HuH-7 (cell line): ENCODE measurements around the gene KCNMA1.

Source experiments
- DNase-seq: peaks from one replicate; pipeline ENCODE4 v3.0.0; 2011; ENCODE audit warnings: low spot score

Gene KCNMA1

DNA sequence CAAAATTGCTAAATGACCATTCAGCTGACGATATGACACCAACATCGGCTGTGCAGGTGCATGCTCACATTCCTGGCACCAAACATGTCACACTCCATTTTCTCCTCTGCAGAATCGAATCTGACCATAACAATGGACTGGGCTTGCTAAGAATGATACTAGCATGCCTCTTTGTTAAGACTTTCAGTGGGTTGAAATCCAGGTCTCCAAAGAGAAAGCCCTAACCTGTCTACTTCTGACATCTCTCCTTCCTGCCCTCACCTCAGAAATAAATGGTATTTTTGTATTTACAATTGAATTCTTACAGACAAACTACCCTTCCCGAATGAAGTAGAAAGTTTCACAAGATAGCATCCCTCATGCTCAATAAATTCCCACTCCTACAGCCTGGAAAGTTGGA is 373.9 kb downstream of the KCNMA1 start:
- no peak for DNase-seq

DNA sequence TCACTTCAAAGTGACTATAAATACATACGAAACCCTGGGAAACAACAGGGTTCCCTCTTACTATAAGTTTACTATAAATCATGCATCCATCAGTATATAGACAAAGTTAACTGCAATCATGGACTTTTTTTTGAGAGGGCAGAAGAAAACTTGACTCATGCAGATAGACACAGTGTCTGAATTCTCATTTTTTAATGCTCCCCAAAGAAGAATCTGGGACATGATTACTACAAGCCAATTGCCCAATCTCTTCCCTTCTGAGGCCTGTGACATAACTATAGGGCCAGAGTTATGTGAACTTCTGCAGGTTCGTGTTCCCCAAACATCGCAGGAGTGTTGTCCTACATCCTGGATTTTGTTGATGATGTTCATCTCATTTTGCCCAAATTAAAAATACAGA is 376.5 kb downstream of the KCNMA1 start:
- DNase-seq, result no peak

DNA sequence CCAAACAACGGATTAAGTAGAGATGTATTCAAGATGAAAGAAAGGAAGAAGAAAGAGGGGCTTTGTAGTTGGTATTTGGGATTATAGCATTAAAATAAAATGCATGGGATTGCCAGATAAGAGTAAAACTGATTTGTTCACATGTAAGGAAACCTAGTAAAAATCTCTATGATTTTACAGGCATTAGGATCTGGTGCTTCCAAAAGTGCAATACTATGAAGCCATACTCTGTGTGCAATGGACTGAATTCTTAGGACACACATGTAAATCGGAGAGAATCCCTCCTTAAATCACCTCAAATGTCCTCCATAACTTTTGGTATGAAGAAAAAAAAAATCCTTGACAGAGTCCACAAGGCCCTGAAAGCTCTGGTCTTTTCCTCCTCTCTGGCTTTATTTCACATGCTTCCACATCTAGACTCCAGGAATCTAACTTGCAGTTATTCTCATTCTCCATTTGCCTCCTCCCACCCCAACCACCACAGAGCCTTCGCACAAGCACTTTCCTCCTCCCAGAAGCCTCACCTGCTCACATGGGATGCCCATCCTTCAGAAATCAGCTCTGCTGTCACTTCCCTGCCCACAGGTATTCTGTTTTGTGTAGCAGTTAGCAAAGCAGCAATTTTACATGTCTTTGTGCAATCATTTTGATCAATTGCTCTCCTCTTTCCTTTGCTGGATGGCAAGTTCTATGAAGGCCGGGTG is 378.3 kb downstream of the KCNMA1 start:
- no peak for DNase-seq

DNA sequence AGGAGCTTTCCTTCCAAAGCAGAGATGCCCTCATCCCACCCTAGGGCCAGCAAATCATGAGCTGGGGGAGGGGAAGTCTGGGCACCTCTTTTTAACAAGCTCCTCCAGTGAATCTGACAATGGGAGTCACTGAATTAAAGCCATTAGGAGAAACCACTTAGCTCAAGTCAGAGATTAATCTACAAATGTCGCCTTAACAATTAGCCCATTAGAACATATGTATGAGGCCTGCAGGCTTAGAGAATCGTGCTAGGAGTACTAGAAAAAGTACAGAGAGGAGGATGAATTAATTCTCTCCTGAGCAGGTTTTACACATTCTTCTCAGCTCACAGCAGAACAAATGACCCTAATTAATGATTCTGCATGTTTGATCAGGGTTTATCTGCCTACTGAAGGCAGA is 381.3 kb downstream of the KCNMA1 start:
- no peak for DNase-seq

DNA sequence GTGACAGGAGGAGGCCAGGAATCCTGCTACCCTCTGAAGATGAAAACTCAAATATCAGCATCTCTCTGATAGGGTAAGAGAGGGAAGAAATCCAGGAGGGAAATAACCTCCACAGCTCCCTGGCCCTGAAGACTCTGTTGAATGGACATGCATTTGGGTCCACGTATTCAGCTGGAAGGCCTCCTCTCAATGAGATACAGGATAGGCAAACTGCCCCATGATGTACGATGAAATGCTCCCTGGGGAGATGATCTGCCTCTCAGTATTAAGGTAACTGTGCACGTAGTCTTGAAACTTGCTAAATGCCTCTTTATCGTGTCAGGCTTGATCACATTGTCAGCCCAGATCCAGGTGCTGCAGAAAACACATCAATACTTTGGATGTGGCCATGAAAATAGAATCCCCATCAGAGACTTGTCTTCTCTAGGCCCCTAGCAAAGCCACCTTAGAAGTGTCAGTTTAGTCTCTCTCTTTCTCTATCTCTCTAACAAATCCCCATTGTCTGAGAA is 384.0 kb downstream of the KCNMA1 start:
- DNase-seq, result no peak

DNA sequence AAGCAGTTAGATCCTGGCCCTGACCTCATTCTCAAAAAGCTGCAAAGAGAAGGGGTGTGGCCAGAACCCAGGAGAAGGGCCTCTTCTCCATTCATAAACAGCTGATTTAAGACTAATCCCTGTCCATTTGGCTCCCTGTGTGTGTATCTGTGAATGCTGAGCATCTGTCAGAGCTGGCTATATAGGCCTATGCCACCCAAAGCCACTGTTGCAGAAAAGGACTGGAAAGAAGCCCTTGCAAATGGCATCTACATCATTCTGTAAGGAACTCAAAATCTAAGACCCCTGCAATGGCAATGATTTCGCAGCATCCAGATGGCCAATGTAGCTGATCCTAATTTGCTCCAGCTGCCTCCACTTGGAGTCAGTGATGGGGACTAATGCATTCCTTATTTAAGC is 384.5 kb downstream of the KCNMA1 start:
- DNase-seq, result no peak

DNA sequence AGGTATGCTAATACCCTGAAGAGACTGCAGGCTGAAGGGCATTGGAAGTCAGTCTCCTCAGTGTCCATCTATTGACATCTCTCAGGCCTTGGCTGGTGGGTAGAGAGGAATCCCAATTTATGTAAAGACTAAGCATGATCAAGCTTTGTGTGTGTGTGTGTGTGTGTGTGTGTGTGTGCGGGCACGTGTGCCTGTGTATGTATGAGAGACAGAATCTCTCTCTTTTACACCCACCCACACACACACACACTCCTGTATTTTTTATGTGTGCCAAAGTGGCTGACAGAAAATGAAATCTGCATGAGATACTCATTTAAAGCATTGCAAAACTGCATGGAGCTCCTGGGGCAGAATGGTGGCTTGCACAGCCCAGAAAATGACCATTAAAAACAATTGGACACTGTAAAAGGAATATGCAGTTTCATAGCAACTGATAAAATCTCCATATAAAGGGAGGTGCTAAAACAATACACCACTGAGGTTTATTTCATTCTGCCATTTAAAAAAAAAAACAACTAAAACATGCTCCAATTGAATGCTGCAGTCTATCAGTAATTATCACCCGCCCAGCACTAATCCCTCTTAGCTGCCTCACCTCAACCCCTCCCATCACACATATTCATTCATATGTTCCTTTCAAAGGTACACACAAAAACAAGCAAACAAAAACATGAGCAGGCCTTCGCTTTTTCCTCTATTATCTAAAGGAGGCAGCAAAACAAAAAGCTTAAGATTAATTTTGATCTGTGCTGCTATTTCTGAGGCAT is 385.0 kb downstream of the KCNMA1 start:
- no peak for DNase-seq

DNA sequence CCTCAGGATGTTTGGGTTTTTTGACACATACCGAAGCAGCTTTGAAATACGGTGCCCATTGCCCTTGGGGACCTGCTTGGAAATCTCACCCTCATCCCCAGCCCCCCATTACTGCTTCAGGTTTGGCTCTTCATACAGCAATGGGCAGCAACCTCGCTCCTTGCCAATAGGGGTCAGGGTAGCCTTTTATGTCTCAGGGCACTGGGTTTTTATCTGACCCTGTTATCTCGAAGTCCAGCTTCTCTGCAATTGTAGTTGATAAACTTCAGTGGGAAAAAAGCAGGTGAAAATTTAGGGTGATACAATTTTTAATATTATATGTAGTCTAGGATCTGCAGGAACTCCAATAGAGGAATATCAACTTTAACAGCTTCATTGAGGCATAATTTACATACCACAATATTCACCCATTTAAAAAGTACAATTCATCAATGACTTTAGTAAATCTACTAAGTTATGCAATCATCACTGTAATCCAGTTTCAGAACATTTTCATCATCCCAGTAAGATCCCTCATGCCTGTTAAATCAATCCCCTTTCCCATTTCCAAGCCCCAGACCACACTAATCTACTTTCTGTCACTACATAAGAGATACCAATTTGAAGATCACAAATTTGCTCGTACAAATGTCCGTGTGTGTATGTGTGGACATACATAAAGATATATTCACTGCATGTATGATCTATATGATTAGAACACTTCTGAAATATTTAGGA is 386.2 kb downstream of the KCNMA1 start:
- DNase-seq, result peak; percentile 10

DNA sequence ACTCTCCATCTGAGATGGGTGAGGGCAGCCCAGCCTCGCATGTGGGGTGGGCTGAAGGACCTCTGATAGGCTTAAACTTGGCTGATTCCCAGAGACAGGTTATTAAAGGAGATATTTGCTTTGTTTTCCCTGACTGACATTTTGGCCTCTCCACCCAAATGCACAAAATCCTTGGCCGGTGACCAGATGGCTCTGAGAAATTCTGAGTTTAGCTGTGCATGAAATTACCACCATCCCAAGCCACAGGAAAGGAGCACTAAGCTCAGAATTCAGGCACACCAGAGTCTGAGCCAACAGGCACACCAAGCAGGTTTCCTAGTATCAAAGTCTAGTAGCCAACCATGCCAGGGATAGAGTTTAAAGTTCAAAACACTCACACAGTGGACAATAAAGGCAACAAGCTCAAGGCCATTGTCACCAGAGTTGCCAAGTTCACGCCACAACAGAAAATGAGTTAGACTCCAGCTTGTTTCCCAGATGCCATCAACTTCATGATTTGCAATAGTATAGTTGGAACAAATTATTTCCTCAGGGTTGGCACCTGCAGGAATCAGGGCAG is 387.6 kb downstream of the KCNMA1 start:
- DNase-seq, result no peak

DNA sequence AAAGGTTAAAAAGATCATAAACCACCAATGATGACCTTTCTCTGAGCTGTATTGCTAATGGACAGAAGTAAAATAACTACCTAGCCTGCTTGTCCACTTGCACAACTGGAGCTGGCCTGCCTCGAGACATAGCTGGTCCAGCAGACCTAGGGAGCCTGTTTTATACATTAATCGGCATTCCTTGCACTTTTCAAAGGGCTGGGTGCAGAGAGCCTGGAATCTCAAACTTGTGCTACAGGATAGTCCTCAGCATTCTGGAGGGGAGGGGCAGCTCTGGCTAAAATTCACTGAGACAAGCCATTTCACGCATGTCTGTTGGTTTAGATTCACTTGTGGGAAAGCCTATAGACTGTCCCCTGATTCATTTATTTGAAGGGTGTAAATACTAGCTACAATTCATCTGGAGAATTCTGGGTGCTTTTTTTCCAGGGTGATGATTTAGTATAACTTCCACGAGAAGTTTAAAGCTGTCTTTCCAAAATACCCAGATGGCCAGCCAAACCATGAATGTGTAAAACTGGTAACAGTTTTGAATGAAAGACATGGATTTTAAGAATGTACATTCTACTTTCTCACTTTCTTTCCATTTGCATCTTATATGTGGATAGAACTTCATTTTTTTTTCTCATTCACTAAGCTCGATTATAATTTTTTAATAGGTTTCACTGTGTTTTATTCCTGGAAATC is 389.4 kb downstream of the KCNMA1 start:
- DNase-seq, result no peak

DNA sequence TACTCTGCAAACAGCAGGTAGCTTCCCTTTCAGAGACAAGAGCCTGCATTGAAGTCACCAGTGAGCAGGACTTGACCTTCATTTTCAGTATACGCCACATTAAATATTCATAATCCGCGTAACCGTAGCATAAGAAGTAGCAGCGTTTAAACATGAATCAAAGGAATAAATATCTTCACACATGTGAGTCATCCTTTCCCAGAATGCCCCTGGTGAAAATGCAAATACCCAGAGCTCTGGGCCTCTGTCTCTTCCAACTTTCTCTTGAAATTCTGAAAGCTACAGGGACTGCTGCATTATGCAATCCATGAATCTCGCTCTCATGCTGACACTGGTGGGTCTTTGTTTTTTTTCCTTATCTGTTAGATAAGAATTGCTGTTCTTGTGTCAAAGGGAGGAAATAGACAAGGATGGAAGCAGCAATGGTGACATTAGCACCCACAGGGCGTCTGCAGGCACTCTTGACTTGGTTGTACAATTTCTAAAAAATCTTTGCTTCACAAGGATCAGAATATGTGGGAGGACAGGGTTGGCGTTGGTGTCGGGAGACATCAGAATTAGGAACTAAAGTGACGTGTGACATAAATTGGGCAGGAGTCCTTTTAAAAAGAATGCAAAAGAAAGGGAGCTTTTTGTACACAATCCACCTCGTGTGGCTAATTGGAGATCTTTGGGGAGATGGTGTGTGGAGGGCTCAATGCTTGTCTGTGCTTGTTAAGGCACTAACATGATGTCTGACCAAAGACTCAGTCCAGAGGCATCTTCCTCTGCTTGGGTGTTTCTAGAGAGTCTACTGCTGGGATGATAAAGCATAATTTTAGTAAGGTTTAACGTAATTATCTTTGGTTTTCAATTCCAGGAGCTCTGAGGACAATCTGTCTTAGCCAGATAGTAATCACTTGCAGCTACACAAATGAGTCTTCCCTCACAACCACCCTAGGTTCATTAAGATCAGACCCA is 390.3 kb downstream of the KCNMA1 start:
- peak; percentile 31 for DNase-seq

DNA sequence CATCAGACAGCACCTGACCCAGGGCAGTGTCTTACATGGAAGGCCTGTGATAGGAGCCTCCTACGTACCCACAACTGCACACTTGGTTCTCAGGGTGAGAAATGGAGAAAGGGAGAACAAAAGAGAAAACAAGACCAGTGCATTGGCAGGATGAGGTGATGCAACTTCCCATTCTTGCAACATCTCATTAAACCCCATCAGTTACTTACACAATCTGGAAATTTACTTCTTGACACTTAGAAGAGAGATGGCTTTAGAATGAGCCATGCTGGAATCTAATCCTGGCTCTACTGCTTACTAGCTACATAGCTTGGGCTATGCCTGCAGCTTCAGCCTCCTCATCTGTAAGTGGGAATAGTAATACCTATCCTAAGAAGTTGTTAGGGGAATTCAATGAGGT is 391.7 kb downstream of the KCNMA1 start:
- no peak for DNase-seq

DNA sequence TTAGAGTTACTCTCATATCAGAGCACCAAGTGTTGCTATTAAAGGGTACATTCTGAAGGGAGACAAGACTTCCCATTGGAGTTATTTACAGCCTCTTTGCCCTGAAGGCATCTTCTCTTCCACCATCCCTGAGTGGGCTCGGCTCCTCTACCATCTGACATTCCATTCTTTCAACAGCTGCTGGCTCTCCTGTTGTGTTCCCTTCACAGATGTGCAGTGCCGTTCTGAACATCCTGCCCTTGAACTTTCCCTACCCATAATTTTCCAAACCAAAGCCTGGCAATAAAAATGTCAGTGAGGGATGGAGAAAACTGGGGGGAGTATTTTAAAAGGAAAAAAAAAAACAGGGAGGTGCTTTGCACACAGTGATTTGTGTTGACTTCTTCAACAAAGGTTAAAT is 392.9 kb downstream of the KCNMA1 start:
- DNase-seq, result no peak

DNA sequence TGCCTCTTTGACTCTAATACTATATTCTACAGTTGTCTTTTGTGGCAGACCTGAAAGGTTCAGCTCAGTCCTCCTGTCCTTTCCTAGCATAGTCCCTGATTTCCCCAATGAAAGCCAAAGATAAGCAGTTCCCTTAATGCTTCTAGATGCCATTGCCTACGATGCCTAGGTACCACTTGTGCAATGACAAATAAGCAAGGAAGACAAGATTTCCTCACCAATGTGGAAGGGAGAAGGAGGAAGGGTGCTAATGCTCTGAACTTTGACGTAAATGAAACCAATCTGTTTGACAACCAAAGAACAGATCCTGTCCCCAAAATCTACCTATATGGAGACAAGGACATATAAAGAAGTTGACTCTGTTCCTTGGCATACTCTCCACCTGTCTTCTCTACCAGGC is 393.3 kb downstream of the KCNMA1 start:
- no peak for DNase-seq

DNA sequence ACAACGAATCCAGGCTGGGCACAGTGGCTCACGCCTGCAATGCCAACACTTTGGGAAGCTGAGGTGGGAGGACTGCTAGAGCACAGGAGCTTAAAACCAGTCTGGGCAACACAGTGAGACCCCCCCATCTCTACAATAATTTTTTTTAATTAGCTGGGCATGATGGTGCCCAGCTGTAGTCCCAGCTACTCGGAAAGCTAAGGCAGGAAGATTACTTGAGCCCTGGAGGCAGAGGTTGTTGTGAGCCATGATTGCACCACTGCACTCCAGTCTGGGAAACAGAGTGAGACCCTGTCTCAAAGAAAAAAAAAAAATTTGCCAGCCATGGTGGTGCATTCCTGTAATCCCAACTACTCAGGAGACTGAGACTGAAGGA is 396.3 kb downstream of the KCNMA1 start:
- no peak for DNase-seq

DNA sequence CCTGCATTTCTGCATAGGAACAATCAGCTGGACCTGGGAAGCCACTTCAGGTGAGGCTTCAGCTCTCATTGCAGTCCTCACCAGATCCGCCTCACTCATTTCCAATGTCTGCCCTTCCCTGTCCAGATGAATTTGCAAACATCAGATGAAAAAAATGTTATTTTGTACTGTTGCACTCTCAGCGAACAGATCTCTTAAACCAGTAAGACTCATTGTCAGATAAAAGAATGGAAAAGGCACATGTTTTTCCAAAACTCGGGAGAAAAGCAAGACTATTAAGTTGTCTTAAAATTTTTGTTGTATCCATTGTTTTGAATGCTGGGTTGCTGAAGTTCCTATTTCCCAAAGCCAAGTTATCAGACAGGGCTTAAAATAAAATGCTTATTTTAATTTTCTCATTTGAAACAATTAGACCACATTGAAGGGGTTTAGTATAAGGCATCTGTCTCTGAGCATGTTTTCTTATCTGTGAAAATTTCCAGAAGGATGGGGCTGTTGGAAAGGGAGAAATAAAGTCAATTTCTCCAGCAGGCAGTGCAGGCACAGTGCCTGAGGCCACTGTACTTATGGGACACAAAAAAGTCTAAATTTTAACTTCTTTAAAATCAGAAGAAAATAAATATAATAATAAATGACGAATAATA is 396.8 kb downstream of the KCNMA1 start:
- no peak for DNase-seq

DNA sequence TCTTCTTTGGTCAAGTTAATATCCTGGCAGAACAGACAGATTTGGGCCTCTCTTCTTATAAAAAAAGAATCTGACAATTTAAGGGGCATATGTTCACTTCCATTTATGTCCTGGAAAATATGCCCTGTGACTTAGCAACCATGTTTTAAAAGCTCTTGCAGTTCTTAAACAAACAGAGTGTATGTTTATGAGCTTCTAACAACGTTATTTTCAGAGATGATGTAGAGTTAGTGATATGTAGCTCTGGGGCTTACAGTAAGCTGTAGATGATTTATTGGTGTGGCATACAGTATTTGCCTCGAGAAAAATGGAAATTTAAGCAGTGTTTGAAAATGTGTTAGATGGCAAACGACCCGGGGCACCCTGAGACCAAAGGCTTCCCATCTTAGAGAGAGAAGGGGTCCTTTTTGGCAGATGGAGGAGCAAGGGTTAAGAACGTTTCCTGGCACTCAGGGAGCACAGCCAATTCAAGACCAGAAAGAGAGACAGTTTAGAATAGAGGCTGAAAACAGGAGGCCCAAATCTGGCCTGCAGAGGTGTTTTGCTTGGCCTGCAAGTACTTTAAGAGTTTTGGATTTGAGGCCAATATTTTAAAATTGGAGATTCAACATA is 397.5 kb downstream of the KCNMA1 start:
- DNase-seq, result no peak

DNA sequence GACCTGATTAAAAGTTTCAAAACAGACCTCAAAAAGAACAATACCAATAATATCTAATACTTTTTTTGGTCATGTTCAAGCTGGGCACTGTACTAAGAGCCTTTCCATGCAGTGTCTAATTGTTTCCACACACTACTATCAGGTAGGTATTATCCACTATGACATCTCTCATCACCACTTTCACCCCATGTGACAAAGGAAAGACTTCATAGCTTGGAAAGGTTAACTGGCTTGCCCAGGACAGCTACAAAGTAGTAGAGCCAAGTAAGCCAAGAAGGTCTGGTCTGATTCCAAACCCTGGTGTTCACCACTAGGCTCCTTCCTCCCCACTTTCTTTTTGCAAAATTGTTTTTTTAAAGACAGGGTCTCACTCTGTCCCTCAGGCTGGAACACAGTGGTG is 400.5 kb downstream of the KCNMA1 start:
- no peak for DNase-seq

DNA sequence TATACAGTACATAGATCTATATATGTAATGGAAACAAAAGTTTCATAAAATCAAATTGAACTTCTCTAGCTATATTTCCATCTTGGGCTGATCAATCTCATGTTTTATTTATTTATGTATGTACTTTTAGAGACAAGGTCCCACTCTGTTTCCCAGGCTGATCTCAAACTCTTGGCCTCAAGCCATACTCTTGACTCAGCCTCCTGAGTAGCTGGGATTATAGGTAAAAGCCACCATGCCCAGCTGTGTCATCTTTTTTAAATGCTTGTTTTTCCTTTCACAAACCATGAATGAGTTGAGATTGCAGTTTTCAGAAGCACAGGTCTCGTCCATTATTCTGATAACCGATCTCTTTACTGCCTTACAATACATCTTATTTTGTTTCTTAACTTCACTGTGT is 400.9 kb downstream of the KCNMA1 start:
- DNase-seq, result no peak

DNA sequence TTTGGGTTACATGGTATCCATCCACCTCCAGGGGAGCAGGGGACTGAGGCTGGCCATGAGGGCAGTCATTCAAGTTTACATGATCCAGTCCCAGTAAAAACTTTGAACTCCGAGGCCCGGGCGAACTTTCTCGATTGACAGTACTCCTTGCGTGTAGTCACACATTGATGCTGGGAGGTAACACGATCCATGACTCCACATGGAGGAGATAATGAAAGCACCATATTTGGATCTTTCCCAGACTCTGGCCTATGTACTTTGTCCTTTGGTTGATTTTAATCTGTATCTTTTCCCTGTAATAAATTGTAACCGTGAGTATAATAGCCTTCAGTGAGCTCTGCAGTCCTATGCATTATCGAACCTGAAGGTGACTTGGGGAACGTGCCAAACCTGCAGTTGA is 401.6 kb downstream of the KCNMA1 start:
- no peak for DNase-seq
